Panc1 (cell line): Measurements from ENCODE around the gene HTR3D. TPM values are rescaled to one million over a fixed set of nuclear protein-coding genes. Genes with fewer than 3 reads are reported as not detected.
A peak's percentile ranks its signal among the peaks of the same experiment; 100 is the strongest.
"Not testable (repeated sequence)": the region's sequence is repeated elsewhere in the genome, so short reads cannot be mapped to it uniquely, and the experiment has no call there.

Experiments
- ATAC-seq: fragments of 200-7000 bp; cut with Tn5 transposase; 2 replicates; pipeline ENCODE4 v1.9.1; 2020; ENCODE audit warnings: mild to moderate bottlenecking, moderate library complexity
- BruUV-seq: library from RNA; stranded (reverse); fragments of 400-500 nt; replicated peaks from 2 replicates; lab custom pipeline; 2021; lab: Mats Ljungman, UMichigan
- CTCF ChIA-PET: fragments of 300-600 bp; sonication (Branson Sonifier 250); formaldehyde crosslinking; loops from one replicate; lab custom pipeline; 2022; ENCODE audit warnings: antibody characterized with exemption; lab: Charles Lee
- POLR2A ChIA-PET: fragments of 300-600 bp; sonication (Branson Sonifier 250); formaldehyde crosslinking; loops from one replicate; lab custom pipeline; 2022; ENCODE audit warnings: antibody characterized with exemption; lab: Charles Lee
- DNase-seq: peaks from one replicate; pipeline ENCODE4 v3.0.0-alpha.2; 2010; ENCODE audit warnings: low read depth, low spot score
- H3K27ac ChIP-seq: 2 replicates; pipeline ENCODE4 v1.5.1; 2011; ENCODE audit warnings: mild to moderate bottlenecking, low read length, inconsistent platforms
- H3K27me3 ChIP-seq: fragments of 200-500 bp; sonication (Bioruptor generic); 2 replicates; pipeline ENCODE4 v1.6.0; 2014; ENCODE audit warnings: low read length, inconsistent platforms; ENCODE audit not compliant: control insufficient read depth, insufficient read depth
- H3K36me3 ChIP-seq: fragments of 200-500 bp; sonication (Bioruptor generic); 2 replicates; pipeline ENCODE4 v1.5.1; 2014; ENCODE audit warnings: inconsistent platforms, mild to moderate bottlenecking, low read length, moderate library complexity; ENCODE audit not compliant: control insufficient read depth, insufficient read depth
- H3K4me1 ChIP-seq: 2 replicates; pipeline ENCODE4 v1.5.1; 2011; ENCODE audit warnings: inconsistent platforms, mild to moderate bottlenecking, low read length, moderate library complexity; ENCODE audit not compliant: control insufficient read depth, insufficient read depth
- H3K4me3 ChIP-seq, 2 experiments: 2 replicates each; pipeline ENCODE4 v1.5.1; 2011 to 2012; ENCODE audit warnings: low read depth in 2 of 2, low read length in 2 of 2, mild to moderate bottlenecking in 2 of 2, inconsistent platforms in 1 of 2, moderate library complexity in 1 of 2
- H3K9me3 ChIP-seq: fragments of 200-500 bp; sonication (Bioruptor generic); 2 replicates; pipeline ENCODE4 v1.5.1; 2014; ENCODE audit warnings: low read depth, mild to moderate bottlenecking, inconsistent platforms, low read length, moderate library complexity; ENCODE audit not compliant: control insufficient read depth, insufficient read depth
- CTCF ChIP-seq: fragments of 450-650 bp; IDR thresholded peaks from 2 replicates; pipeline ENCODE4 v1.5.1; 2017; ENCODE audit warnings: mild to moderate bottlenecking
- POLR2AphosphoS5 ChIP-seq: IDR thresholded peaks from 2 replicates; pipeline ENCODE4 v1.6.1; 2012; ENCODE audit warnings: mild to moderate bottlenecking, low read depth, low read length, moderate library complexity
- REST ChIP-seq, 2 experiments: IDR thresholded peaks; 2 replicates each; pipeline ENCODE4 v1.6.1; 2011 to 2012; ENCODE audit warnings: low read depth in 2 of 2, control low read depth in 1 of 2, low read length in 1 of 2, mild to moderate bottlenecking in 1 of 2, moderate library complexity in 1 of 2; ENCODE audit not compliant: insufficient read depth in 1 of 2
- SIN3A ChIP-seq: IDR thresholded peaks from 2 replicates; pipeline ENCODE4 v1.6.1; 2012; ENCODE audit warnings: low read depth, mild to moderate bottlenecking, low read length, moderate library complexity, borderline replicate concordance; ENCODE audit not compliant: insufficient read depth
- TCF7L2 ChIP-seq: IDR thresholded peaks from 2 replicates; pipeline ENCODE4 v1.6.1; 2011; ENCODE audit warnings: mild to moderate bottlenecking, low read depth, low read length, inconsistent platforms
- in situ Hi-C: cut with HindIII; loops from 2 replicates; pipeline ENCODE4 v1.10.0; 2016; ENCODE audit warnings: low sequenced_read_pairs, low pct_unique_long_range_greater_than_20kb
- intact Hi-C: fragments of 100-400 bp; cut with micrococcal nuclease; formaldehyde crosslinking; loops from one replicate; pipeline ENCODE4 v1.10.0; 2022; ENCODE audit not compliant: unreplicated experiment
- total RNA-seq: library from RNA; stranded (reverse); gene quantifications from one replicate; pipeline ENCODE4 v1.2.1, GENCODE V29; 2021; ENCODE audit not compliant: unreplicated experiment

The HTR3D gene
- total RNA-seq, 1 experiment from 2014 or later = not detected

GRCh38 chr3:184018424-184018973 is 13.0 kb upstream of the HTR3D start:
- intact Hi-C loops = no loop called here
- Histone ChIP-seq H3K36me3 (no peaks in the 10 kb centered on the region), H3K4me1 (peaks cover 19% of the 10 kb centered on the region), H3K27ac (peak overlapping the region; percentile 92), H3K27me3 (no peaks in the 10 kb centered on the region), H3K4me3 (peak overlapping the region; percentile 73 to 96), H3K9me3 (no peaks in the 10 kb centered on the region)
- DNase-seq (no peak), ATAC-seq (no peak)
- TF ChIP-seq SIN3A (no peak), POLR2AphosphoS5 (no peak), CTCF (no peak), TCF7L2 (no peak), REST (IDR thresholded peaks at IDR 0.05; ENCODE audit: insufficient read depth in 1 of 2, low read depth in 2 of 2, low read length in 1 of 2) (no peak)
- ChIA-PET POLR2A (no interaction called here), CTCF (interaction anchor here (0.6 to 0.9 kb wide), 3 partner anchors 11 to 542 kb away, joined by 3 to 4 read pairs (median 3); no protein-coding TSS in a partner anchor)
- BruUV-seq = no TSS peak
- in situ Hi-C loops = no loop called here

- TF ChIP-seq CTCF = no peak
- TF ChIP-seq POLR2AphosphoS5 = no peak
- TF ChIP-seq REST (IDR thresholded peaks at IDR 0.05; ENCODE audit: insufficient read depth in 1 of 2, low read depth in 2 of 2, low read length in 1 of 2) = no peak
- no peak for TF ChIP-seq TCF7L2
- no peak for TF ChIP-seq SIN3A
- H3K4me1 ChIP-seq = no peaks in the 10 kb centered on the region
- no peaks in the 10 kb centered on the region for H3K36me3 ChIP-seq
- no peak for ATAC-seq
- POLR2A ChIA-PET = no interaction called here
- in situ Hi-C loops = no loop called here
- 0 out of 2 replicates have a peak, but pooled peaks cover 2% of the 10 kb centered on the region for H3K27me3 ChIP-seq
- no peak overlapping the region for H3K27ac ChIP-seq
- intact Hi-C loops = no loop called here
- H3K9me3 ChIP-seq = no peaks in the 10 kb centered on the region
- DNase-seq = no peak
- no TSS peak for BruUV-seq
- CTCF ChIA-PET = no interaction called here
- H3K4me3 ChIP-seq = no peak overlapping the region
Measured at GRCh38 chr3:184022323-184022722, 9.2 kb upstream of the HTR3D start.

- H3K4me1 ChIP-seq, CTCF ChIA-PET, H3K4me3 ChIP-seq, BruUV-seq, POLR2A ChIA-PET, H3K36me3 ChIP-seq, H3K27ac ChIP-seq, intact Hi-C loops, DNase-seq, in situ Hi-C loops, H3K27me3 ChIP-seq, ATAC-seq, H3K9me3 ChIP-seq: not testable (repeated sequence)
Measured at GRCh38 chr3:184025256-184025655, 6.3 kb upstream of the HTR3D start.
